ENCODE results near the gene SLC3A2.

DNA sequence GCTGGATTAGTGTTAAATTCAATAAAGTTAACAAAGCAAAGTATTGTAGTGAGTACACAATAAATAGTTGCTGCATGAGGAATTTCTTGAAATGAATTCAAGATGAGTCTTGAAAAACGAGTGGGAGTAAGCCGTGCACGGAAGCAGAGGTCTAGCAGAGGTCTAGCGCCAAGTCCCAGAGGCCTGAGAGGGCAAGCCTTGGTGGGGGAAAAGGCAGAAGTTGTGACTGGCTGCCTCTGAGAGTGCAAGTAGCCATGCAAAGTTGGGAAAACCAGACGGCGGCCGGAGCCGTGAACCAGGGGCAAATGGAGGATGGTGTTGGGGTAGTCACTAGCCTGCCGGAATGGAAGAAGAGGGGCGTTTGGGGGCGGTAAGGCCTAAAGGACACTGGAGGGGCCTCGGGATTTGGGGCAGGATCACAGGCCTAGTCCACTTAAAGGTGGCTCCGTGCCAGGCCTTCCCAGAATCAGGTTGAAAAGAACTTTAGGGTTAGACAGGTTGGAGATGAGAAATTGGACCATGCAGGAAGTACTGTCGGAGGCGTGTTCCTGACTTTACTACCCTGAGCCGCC is 379 bp upstream of the SLC3A2 start:
- TF ChIP-seq, protein P1, sequence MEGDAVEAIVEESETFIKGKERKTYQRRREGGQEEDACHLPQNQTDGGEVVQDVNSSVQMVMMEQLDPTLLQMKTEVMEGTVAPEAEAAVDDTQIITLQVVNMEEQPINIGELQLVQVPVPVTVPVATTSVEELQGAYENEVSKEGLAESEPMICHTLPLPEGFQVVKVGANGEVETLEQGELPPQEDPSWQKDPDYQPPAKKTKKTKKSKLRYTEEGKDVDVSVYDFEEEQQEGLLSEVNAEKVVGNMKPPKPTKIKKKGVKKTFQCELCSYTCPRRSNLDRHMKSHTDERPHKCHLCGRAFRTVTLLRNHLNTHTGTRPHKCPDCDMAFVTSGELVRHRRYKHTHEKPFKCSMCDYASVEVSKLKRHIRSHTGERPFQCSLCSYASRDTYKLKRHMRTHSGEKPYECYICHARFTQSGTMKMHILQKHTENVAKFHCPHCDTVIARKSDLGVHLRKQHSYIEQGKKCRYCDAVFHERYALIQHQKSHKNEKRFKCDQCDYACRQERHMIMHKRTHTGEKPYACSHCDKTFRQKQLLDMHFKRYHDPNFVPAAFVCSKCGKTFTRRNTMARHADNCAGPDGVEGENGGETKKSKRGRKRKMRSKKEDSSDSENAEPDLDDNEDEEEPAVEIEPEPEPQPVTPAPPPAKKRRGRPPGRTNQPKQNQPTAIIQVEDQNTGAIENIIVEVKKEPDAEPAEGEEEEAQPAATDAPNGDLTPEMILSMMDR (conservative IDR thresholded peaks at IDR 0.05) = no peak
- no peak for TF ChIP-seq EZH2 (IDR thresholded peaks at IDR 0.05; ENCODE audit: low read depth)
